Naive thymus-derived CD4-positive, alpha-beta T cell (primary cell): ENCODE measurements around the gene PSTPIP1. TPM values are rescaled to one million over a fixed set of nuclear protein-coding genes. Genes with fewer than 3 reads are reported as not detected.
A peak's percentile ranks its signal among the peaks of the same experiment; 100 is the strongest.

Experiments
- ATAC-seq: fragments of 150-1000 bp; cut with Tn5 transposase; 2 replicates; pipeline ENCODE4 v1.10.0; 2021; ENCODE audit warnings: mild to moderate bottlenecking, moderate library complexity
- CTCF ChIA-PET: fragments of 350-600 bp; sonication (Branson Sonifier 250); formaldehyde crosslinking; loops from one replicate; lab custom pipeline; 2021; ENCODE audit warnings: antibody characterized with exemption; lab: Charles Lee
- POLR2A ChIA-PET: fragments of 350-600 bp; sonication (Branson Sonifier 250); formaldehyde crosslinking; loops from one replicate; lab custom pipeline; 2021; ENCODE audit warnings: antibody characterized with exemption, inconsistent platforms; lab: Charles Lee
- DNase-seq, 9 donors: peaks; one replicate each; pipeline versions ENCODE4 v3.0.0 to v3.0.0-alpha.2; 2020 to 2022; ENCODE audit warnings: mixed read lengths in 1 of 9
- H3K27ac ChIP-seq: one replicate; pipeline ENCODE4 v1.7.0; 2013; ENCODE audit warnings: mild to moderate bottlenecking, low read depth, low read length, moderate library complexity
- H3K27me3 ChIP-seq, 2 donors: one replicate each; pipeline ENCODE4 v1.7.0; 2013; ENCODE audit warnings: low read length in 2 of 2, mild to moderate bottlenecking in 2 of 2, moderate library complexity in 2 of 2; ENCODE audit not compliant: control insufficient read depth in 2 of 2, insufficient read depth in 2 of 2
- H3K36me3 ChIP-seq, 3 experiments: 1 replicate in 2 of 3; 2 replicates in 1 of 3; pipeline ENCODE4 v1.7.0; 2013; ENCODE audit warnings: low read length in 3 of 3, mild to moderate bottlenecking in 3 of 3, moderate library complexity in 1 of 3; ENCODE audit not compliant: insufficient read depth in 3 of 3, control insufficient read depth in 2 of 3
- H3K4me1 ChIP-seq, 2 donors: one replicate each; pipeline ENCODE4 v1.7.0; 2013; ENCODE audit warnings: low read length in 2 of 2, mild to moderate bottlenecking in 2 of 2, moderate library complexity in 1 of 2; ENCODE audit not compliant: control insufficient read depth in 2 of 2, insufficient read depth in 2 of 2
- H3K4me3 ChIP-seq: 2 replicates; pipeline ENCODE4 v1.7.0; 2013; ENCODE audit warnings: mild to moderate bottlenecking, low read length
- H3K9me3 ChIP-seq, 3 experiments: 1 replicate in 2 of 3; 2 replicates in 1 of 3; pipeline ENCODE4 v1.7.0; 2013; ENCODE audit warnings: low read length in 3 of 3; ENCODE audit not compliant: control insufficient read depth in 2 of 3
- H3K27ac Mint-ChIP-seq, 9 donors: one replicate each; pipeline ENCODE4 v1.8.0; 2020 to 2022; ENCODE audit warnings: mixed read lengths in 9 of 9, mild to moderate bottlenecking in 8 of 9, moderate library complexity in 5 of 9, inconsistent platforms in 2 of 9
- H3K27me3 Mint-ChIP-seq, 5 donors: one replicate each; pipeline ENCODE4 v1.8.0; 2021 to 2022; ENCODE audit warnings: mixed read lengths in 5 of 5, mild to moderate bottlenecking in 1 of 5
- H3K36me3 Mint-ChIP-seq, 5 donors: one replicate each; pipeline ENCODE4 v1.8.0; 2020 to 2022; ENCODE audit warnings: mixed read lengths in 5 of 5, mild to moderate bottlenecking in 3 of 5, inconsistent platforms in 1 of 5
- H3K4me1 Mint-ChIP-seq, 7 donors: one replicate each; pipeline ENCODE4 v1.8.0; 2020 to 2022; ENCODE audit warnings: mixed read lengths in 7 of 7, mild to moderate bottlenecking in 3 of 7, inconsistent platforms in 1 of 7
- H3K4me3 Mint-ChIP-seq, 10 donors: one replicate each; pipeline ENCODE4 v1.8.0; 2020 to 2022; ENCODE audit warnings: mild to moderate bottlenecking in 10 of 10, mixed read lengths in 10 of 10, moderate library complexity in 6 of 10, inconsistent platforms in 2 of 10
- H3K9me3 Mint-ChIP-seq, 11 donors: one replicate each; pipeline ENCODE4 v1.8.0; 2020 to 2022; ENCODE audit warnings: mixed read lengths in 11 of 11, mild to moderate bottlenecking in 4 of 11, inconsistent platforms in 1 of 11, moderate library complexity in 1 of 11
- intact Hi-C, 2 donors: fragments of 100-400 bp; cut with micrococcal nuclease; formaldehyde crosslinking; loops; one replicate each; pipeline ENCODE4 v1.15.1; 2023
- polyA plus RNA-seq, 2 donors: library from polyadenylated mRNA; unstranded; fragments of 300-500 nt; fragmentation: Illumina TruSeq; gene quantifications; one replicate each; pipeline ENCODE4 v1.2.3, GENCODE V29; 2021
- total RNA-seq, 6 experiments: library from RNA in 5 of 6; stranded (reverse) in 5 of 6; gene quantifications; 1 replicate in 5 of 6; 2 replicates in 1 of 6; pipeline ENCODE4 v1.2.3 and lab custom pipeline; 2021 to 2026

Gene PSTPIP1
- total and polyA plus RNA-seq, 7 experiments from 2014 or later: 29.1 to 182 (median 145) TPM

DNA sequence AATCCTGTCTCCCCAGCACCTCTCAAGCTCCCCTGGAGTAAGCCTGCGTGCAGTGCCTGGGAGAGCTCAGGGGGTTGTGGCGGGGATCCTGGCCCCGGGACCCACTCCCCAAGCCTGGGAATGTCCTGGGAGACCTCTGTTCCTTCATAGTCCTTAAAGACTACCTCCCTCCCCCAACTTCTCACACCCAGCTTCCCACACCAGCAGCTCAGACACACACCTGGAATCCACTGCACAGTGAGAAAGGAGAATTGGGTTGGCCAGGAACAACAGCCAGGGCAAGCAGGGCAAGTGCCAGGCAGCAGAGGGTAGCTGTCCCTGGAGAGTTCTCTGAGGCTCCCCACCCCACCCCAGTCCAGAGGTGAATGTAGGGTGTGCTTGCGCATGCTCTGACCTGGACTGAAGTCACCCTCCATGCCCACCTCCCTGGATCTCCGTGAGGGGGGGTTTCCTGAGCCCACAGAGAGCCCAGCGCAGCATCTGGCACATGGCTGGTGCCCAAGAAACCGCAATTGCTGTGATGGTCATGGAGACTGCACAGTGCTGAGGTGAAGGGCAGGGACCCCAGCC is 22.2 kb downstream of the PSTPIP1 start:
- ATAC-seq: no peak
- peaks cover 0 to 35% (median 0%) of the 10 kb centered on the region in 3 experiments for H3K36me3 ChIP-seq
- peaks cover 0 to 32% (median 2%) of the 10 kb centered on the region in 5 donors for H3K36me3 Mint-ChIP-seq
- H3K27ac ChIP-seq: peak overlapping the region; percentile 58
- H3K9me3 Mint-ChIP-seq: no peaks in the 10 kb centered on the region
- H3K27me3 ChIP-seq: no peaks in the 10 kb centered on the region
- peak overlapping the region; percentile 12 to 99 (median 75) for H3K27ac Mint-ChIP-seq
- ChIA-PET CTCF (interaction anchor here (1.1 kb wide), 1 partner anchor 43 kb away, joined by 6 read pairs; no protein-coding TSS in a partner anchor), POLR2A (interaction anchor here (0.5 to 3.2 kb wide), 6 partner anchors 11 to 113 kb away, joined by 3 to 18 read pairs (median 4); partner anchors contain the start of genes PSTPIP1 and RCN2)
- DNase-seq: no peak
- intact Hi-C loops: no loop called here
- peaks cover 75 to 100% of the 10 kb centered on the region in 2 donors for H3K4me1 ChIP-seq
- peaks cover 53 to 96% (median 74%) of the 10 kb centered on the region in 7 donors for H3K4me1 Mint-ChIP-seq
- no peaks in the 10 kb centered on the region for H3K27me3 Mint-ChIP-seq
- H3K4me3 Mint-ChIP-seq: no peak overlapping the region
- no peak overlapping the region for H3K4me3 ChIP-seq
- H3K9me3 ChIP-seq: no peaks in the 10 kb centered on the region

GRCh38 chr15:77017761-77018720 is 23.1 kb downstream of the PSTPIP1 start:
- no peak for DNase-seq
- peaks cover 0 to 30% (median 5%) of the 10 kb centered on the region in 5 donors for H3K36me3 Mint-ChIP-seq
- Histone ChIP-seq H3K4me1 (peaks cover 73 to 100% of the 10 kb centered on the region in 2 donors), H3K9me3 (no peaks in the 10 kb centered on the region), H3K4me3 (no peak overlapping the region), H3K27ac (peak overlapping the region; percentile 74), H3K36me3 (peaks cover 0 to 40% (median 0%) of the 10 kb centered on the region in 3 experiments), H3K27me3 (no peaks in the 10 kb centered on the region)
- H3K9me3 Mint-ChIP-seq: no peaks in the 10 kb centered on the region
- intact Hi-C loops: no loop called here
- ChIA-PET POLR2A (interaction anchor here (2.7 to 3.2 kb wide), 2 partner anchors 21 to 23 kb away, joined by 11 to 18 read pairs; partner anchors contain the start of gene PSTPIP1), CTCF (interaction anchor here (1.1 kb wide), 1 partner anchor 44 kb away, joined by 6 read pairs; no protein-coding TSS in a partner anchor)
- H3K4me1 Mint-ChIP-seq: peaks cover 56 to 96% (median 72%) of the 10 kb centered on the region in 7 donors
- peak overlapping the region; percentile 12 to 99 (median 76) for H3K27ac Mint-ChIP-seq
- no peak for ATAC-seq
- H3K4me3 Mint-ChIP-seq: peak overlapping the region in 1 of 10 donors; percentile 28
- H3K27me3 Mint-ChIP-seq: no peaks in the 10 kb centered on the region

- Mint-ChIP-seq H3K36me3 (peaks cover 0 to 34% (median 5%) of the 10 kb centered on the region in 5 donors), H3K27ac (peak overlapping the region in 7 of 9 donors; percentile 74 to 99 (median 88)), H3K27me3 (no peaks in the 10 kb centered on the region), H3K4me3 (peak overlapping the region in 2 of 10 donors; percentile 47 to 71), H3K9me3 (no peaks in the 10 kb centered on the region), H3K4me1 (peaks cover 53 to 96% (median 71%) of the 10 kb centered on the region in 7 donors)
- Histone ChIP-seq H3K9me3 (no peaks in the 10 kb centered on the region), H3K27me3 (no peaks in the 10 kb centered on the region), H3K27ac (peak overlapping the region; percentile 74), H3K4me1 (peaks cover 64 to 100% of the 10 kb centered on the region in 2 donors), H3K4me3 (no peak overlapping the region), H3K36me3 (peaks cover 0 to 49% (median 0%) of the 10 kb centered on the region in 3 experiments)
- ChIA-PET POLR2A (interaction anchor here (1.2 to 3.2 kb wide), 2 partner anchors 12 to 22 kb away, joined by 5 to 11 read pairs; no protein-coding TSS in a partner anchor), CTCF (no interaction called here)
- no peak for DNase-seq
- ATAC-seq: no peak
- intact Hi-C loops: no loop called here
Observed at GRCh38 chr15:77018796-77019505, 24.0 kb downstream of the PSTPIP1 start.

DNA sequence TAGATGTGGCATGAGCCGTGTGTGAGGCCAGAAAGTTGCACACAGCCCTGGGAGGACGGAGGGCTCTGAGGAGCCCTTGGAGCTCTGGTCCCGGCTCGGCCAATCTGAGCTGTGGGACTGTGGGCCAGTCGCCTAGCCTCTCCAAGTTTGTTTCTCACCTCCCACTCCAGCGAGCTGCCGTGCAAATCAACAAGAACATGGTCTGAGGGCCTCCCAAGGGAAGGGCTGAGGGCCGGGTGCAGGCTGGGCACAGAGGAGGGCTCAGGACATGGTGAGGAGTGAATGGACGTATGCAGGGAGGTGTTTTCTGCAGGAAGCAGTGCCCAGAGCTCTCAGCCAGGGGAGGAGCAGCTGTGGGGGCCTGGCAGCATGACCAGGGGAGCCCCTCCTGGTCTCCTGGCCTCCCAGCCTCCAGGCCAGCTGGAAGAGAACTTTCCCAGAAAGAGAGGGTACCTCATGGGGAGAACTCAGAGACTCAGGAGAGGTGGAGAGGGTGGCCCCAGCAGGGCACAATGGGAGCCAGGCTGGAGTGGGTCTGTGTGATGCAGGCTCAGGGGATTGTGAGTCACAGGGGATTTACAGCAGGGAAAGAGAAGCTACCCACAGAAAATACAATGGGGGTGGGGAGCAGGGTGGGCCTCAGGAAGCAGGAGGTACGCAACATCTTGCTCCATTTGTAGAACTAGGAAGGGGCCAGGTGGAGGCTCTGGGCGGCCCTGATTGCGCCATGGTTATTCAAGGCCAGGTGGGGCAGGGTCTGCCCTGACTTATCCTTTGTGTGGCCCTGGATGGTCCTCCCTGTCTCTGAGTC is 24.8 kb downstream of the PSTPIP1 start:
- Mint-ChIP-seq H3K27me3 (no peaks in the 10 kb centered on the region), H3K4me3 (peak overlapping the region in 3 of 10 donors; percentile 13 to 71 (median 47)), H3K36me3 (peaks cover 0 to 34% (median 5%) of the 10 kb centered on the region in 5 donors), H3K9me3 (no peaks in the 10 kb centered on the region), H3K4me1 (peaks cover 50 to 93% (median 67%) of the 10 kb centered on the region in 7 donors), H3K27ac (peak overlapping the region; percentile 36 to 99 (median 91))
- H3K4me1 ChIP-seq: peaks cover 56 to 99% of the 10 kb centered on the region in 2 donors
- peak; percentile 32 for ATAC-seq
- POLR2A ChIA-PET: interaction anchor here (1.2 to 3.2 kb wide), 3 partner anchors 13 to 25 kb away, joined by 5 to 11 read pairs (median 5); partner anchors contain the start of gene PSTPIP1
- intact Hi-C loops: loop anchor here in 1 of 2 donors (5.0 kb wide), 3 partner anchors 32 to 117 kb away; partner anchors contain the start of gene RCN2
- no peak overlapping the region for H3K4me3 ChIP-seq
- H3K9me3 ChIP-seq: no peaks in the 10 kb centered on the region
- CTCF ChIA-PET: no interaction called here
- peak in 1 of 9 donors; percentile 49 for DNase-seq
- peaks cover 0 to 51% (median 0%) of the 10 kb centered on the region in 3 experiments for H3K36me3 ChIP-seq
- no peaks in the 10 kb centered on the region for H3K27me3 ChIP-seq
- peak overlapping the region; percentile 74 for H3K27ac ChIP-seq

DNA sequence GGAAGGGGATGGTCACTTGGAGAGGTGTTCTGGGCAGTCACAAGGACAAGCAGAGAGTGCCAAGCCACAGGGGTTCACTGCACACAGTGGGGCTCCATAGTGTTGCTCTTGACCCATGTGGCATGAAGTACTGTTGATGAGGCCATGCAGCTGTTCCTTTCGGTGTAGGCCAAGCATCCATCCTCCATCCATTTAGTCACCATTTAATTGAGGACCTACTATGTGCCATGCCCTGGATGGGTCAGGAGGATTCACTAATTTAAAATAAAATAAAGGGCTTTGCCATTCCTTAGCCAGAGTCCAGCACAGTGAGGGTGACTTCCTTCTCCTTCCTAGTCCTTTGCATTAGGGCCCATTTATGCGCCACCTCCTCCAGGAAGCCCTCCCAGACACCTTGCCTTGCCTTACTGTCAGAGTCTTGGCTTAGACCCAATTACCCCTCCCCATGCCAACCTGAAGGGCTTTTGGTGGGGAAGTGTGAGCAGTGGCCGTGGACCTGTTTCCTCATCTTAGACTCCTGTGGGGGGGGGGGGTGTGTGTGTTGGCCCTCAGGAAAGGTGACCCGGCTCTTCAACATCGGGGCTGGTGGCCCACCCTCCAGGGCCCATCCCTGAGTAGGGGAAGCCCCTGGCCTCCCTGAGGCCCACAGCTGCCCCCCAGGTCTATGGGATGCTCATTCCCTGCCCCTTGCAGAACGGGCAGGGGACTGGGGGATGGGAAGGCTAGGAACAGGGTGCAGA is 25.6 kb downstream of the PSTPIP1 start:
- Mint-ChIP-seq H3K36me3 (peaks cover 0 to 29% (median 5%) of the 10 kb centered on the region in 5 donors), H3K27me3 (no peaks in the 10 kb centered on the region), H3K9me3 (no peaks in the 10 kb centered on the region), H3K27ac (peak overlapping the region; percentile 36 to 99 (median 96)), H3K4me3 (peak overlapping the region in 4 of 10 donors; percentile 19 to 86 (median 60)), H3K4me1 (peaks cover 42 to 85% (median 59%) of the 10 kb centered on the region in 7 donors)
- H3K4me3 ChIP-seq: no peak overlapping the region
- peak overlapping the region; percentile 74 for H3K27ac ChIP-seq
- POLR2A ChIA-PET: interaction anchor here (1.2 to 1.5 kb wide), 2 partner anchors 25 to 47 kb away, joined by 4 to 5 read pairs; partner anchors contain the start of gene PSTPIP1
- ATAC-seq (no peak), DNase-seq (no peak)
- intact Hi-C loops: loop anchor here (1.0 to 5.0 kb wide), 4 partner anchors 25 to 118 kb away; partner anchors contain the start of genes PSTPIP1 (in 1 of the 2) and RCN2 (in 1 of the 2)
- CTCF ChIA-PET: no interaction called here
- H3K9me3 ChIP-seq: no peaks in the 10 kb centered on the region
- no peaks in the 10 kb centered on the region for H3K27me3 ChIP-seq
- H3K36me3 ChIP-seq: peaks cover 0 to 57% (median 0%) of the 10 kb centered on the region in 3 experiments
- peaks cover 48 to 91% of the 10 kb centered on the region in 2 donors for H3K4me1 ChIP-seq
